Loucy (cell line): Measurements from ENCODE around the gene CCDC51.

ENCODE experiments used
- CTCF ChIP-seq: fragments of 200-600 bp; sonication (generic); conservative IDR thresholded peaks from 2 replicates; pipeline ENCODE4 v1.5.1; 2014; ENCODE audit warnings: mild to moderate bottlenecking, antibody characterized with exemption, low read length
- EZH2phosphoT487 ChIP-seq: fragments of 200-600 bp; IDR thresholded peaks from 2 replicates; pipeline ENCODE4 v1.6.1; 2018; ENCODE audit warnings: antibody characterized with exemption, mild to moderate bottlenecking, moderate library complexity, borderline replicate concordance

DNA sequence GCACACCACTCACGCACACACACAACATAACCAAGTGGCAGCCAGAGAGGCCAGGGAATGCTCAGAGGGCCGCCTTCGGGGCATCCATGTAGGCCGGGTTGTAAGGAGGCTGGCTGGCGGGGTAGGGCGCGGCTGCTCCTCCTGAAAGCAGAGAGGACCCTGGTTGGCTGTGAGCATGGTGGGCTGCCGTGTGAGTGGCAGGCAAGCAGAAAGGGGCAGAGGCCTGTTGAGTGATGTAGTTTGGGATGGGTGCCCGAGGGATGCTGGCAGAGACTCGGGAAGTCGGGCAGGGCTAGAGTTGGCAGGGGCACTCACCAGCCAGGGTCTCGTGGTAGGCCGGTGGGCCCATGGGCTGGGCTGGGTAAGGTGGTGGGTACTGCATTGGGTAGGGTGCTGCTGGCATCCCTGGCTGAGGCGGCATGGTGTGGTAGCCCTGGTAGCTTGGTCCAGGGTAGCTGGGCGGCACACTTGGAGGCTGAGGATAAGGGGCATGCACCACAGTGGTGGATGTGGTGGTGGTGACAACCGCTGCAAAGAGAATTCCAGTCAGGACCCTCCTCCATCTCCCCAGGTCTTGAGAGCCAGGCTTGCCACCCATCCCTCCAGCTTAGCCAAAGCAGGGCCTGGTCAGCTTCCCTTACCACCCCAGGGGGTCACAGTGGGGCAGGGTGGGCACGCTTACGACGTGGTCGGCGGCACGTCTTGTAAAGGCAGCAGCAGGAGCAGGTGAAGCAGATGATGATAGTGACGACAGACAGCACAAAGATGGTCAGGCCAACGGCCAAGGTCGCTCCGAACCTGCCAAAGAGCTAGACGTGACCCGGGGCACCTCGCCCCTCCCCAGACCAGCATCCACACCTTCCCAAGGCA lies 29.4 kb upstream of the CCDC51 start:
- TF ChIP-seq CTCF (no peak), EZH2phosphoT487 (no peak)
